ENCODE data around the gene IL17F. TPM values are rescaled to one million over a fixed set of nuclear protein-coding genes. Genes with fewer than 3 reads are reported as not detected.

Gene IL17F
- total and polyA plus RNA-seq, 4 donors = not detected

DNA sequence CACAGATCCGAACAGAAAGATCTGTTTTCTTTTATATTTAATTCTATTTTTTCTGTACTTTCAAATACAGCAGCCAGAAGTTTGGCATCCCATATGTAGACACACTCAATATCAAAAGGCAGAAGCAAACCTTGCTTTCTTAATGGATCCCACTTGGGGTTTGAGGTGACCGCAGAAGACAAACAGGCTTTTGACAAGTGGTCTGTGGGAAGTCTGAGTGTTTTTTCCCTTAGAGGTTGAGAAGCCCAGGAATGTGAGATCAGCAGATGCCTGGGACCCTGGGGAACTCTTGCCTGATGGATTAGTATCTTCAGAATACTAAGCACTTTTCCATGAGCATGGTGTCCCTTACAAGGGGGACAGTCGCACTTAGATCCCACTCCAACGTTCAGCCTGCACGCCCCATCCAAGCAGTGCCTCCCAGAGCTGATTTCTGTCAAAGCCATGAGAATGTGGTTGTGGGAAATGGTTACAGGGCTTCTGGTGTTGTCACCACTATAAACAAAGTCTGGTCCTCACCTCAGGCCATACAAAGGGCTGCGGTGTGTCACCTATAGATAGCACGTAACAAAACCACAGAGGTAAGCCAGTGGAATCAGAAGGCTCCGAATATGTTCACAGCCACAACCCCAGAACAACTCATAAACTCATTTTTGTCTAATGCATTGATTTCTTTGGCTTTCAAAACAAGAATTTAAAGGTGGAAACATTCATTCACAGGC, 12.7 kb downstream of the IL17F start:
- no peak overlapping the region for H3K4me3 ChIP-seq (ENCODE audit: low read depth in 1 of 3, low read length in 3 of 3)
- peaks cover 0 to 6% (median 2%) of the 10 kb centered on the region in 4 donors for H3K4me1 ChIP-seq (ENCODE audit: control insufficient read depth in 4 of 4, insufficient read depth in 4 of 4, low read length in 3 of 4)
- 90% methylated on average over 8 of the region's 8 CpGs for WGBS
- H3K27me3 ChIP-seq (ENCODE audit: control insufficient read depth in 4 of 4, insufficient read depth in 4 of 4, low read length in 3 of 4) = no peaks in the 10 kb centered on the region
- no peaks in the 10 kb centered on the region for H3K9me3 ChIP-seq (ENCODE audit: control insufficient read depth in 4 of 4, low read length in 3 of 4)
- no peak overlapping the region for H3K9ac ChIP-seq (ENCODE audit: low read depth in 1 of 2, low read length in 2 of 2)
- H3K36me3 ChIP-seq (ENCODE audit: control insufficient read depth in 4 of 4, insufficient read depth in 3 of 4, low read depth in 1 of 4, low read length in 3 of 4) = no peaks in the 10 kb centered on the region
- no peak for DNase-seq (ENCODE audit: low spot score)
- no peak overlapping the region for H3K27ac ChIP-seq (ENCODE audit: low read depth in 1 of 2, low read length in 2 of 2)
- TF ChIP-seq FOXA1 (IDR thresholded peaks at IDR 0.05) = no peak
- no peak for TF ChIP-seq RXRA (IDR thresholded peaks at IDR 0.05)
- TF ChIP-seq NR2F2 (IDR thresholded peaks at IDR 0.05) = no peak
- no peak for TF ChIP-seq YY1 (IDR thresholded peaks at IDR 0.05)
- no peak for TF ChIP-seq HNF4G (IDR thresholded peaks at IDR 0.05)
- no peak for TF ChIP-seq JUND (IDR thresholded peaks at IDR 0.05)
- TF ChIP-seq CTCF (IDR thresholded peaks at IDR 0.05; ENCODE audit: low read depth, low read length, missing input control) = no peak
- no peak for TF ChIP-seq ATF3 (IDR thresholded peaks at IDR 0.05)
- no peak for TF ChIP-seq TAF1 (conservative IDR thresholded peaks at IDR 0.05)
- no peak for TF ChIP-seq RAD21 (IDR thresholded peaks at IDR 0.05)
- TF ChIP-seq FOXA2 (IDR thresholded peaks at IDR 0.05) = no peak
- TF ChIP-seq HNF4A (conservative IDR thresholded peaks at IDR 0.05) = no peak
- TF ChIP-seq SP1 (IDR thresholded peaks at IDR 0.05) = no peak
- no peak for TF ChIP-seq EGR1 (IDR thresholded peaks at IDR 0.05; ENCODE audit: low read depth in 2 of 2)
- TF ChIP-seq ZBTB33 (IDR thresholded peaks at IDR 0.05) = no peak
- no peak for TF ChIP-seq GABPA (IDR thresholded peaks at IDR 0.05 in 1 of 2, conservative IDR thresholded peaks at IDR 0.05 in 1 of 2)
- TF ChIP-seq, protein P1, sequence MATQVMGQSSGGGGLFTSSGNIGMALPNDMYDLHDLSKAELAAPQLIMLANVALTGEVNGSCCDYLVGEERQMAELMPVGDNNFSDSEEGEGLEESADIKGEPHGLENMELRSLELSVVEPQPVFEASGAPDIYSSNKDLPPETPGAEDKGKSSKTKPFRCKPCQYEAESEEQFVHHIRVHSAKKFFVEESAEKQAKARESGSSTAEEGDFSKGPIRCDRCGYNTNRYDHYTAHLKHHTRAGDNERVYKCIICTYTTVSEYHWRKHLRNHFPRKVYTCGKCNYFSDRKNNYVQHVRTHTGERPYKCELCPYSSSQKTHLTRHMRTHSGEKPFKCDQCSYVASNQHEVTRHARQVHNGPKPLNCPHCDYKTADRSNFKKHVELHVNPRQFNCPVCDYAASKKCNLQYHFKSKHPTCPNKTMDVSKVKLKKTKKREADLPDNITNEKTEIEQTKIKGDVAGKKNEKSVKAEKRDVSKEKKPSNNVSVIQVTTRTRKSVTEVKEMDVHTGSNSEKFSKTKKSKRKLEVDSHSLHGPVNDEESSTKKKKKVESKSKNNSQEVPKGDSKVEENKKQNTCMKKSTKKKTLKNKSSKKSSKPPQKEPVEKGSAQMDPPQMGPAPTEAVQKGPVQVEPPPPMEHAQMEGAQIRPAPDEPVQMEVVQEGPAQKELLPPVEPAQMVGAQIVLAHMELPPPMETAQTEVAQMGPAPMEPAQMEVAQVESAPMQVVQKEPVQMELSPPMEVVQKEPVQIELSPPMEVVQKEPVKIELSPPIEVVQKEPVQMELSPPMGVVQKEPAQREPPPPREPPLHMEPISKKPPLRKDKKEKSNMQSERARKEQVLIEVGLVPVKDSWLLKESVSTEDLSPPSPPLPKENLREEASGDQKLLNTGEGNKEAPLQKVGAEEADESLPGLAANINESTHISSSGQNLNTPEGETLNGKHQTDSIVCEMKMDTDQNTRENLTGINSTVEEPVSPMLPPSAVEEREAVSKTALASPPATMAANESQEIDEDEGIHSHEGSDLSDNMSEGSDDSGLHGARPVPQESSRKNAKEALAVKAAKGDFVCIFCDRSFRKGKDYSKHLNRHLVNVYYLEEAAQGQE (IDR thresholded peaks at IDR 0.05) = no peak
- TF ChIP-seq, protein P2, sequence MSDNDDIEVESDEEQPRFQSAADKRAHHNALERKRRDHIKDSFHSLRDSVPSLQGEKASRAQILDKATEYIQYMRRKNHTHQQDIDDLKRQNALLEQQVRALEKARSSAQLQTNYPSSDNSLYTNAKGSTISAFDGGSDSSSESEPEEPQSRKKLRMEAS (IDR thresholded peaks at IDR 0.05) = no peak

All from liver (tissue), 9 donors.